Peyer's patch (tissue), 4 donors: Measurements from ENCODE around the gene RPL38.

Experiments
- POLR2A ChIP-seq, 2 donors: fragments of 450-650 bp; IDR thresholded peaks; one replicate each; pipeline ENCODE4 v1.5.1; 2017; ENCODE audit warnings: antibody characterized with exemption in 2 of 2, mild to moderate bottlenecking in 2 of 2, moderate library complexity in 2 of 2
- TF ChIP-seq, protein P1 (sequence below), 6 experiments: fragments of 450-650 bp in 4 of 6; fragments of 200-600 bp in 2 of 6; sonication (generic) in 1 of 6; IDR thresholded peaks; one replicate each; pipeline ENCODE4 v1.5.1; 2017 to 2019; ENCODE audit warnings: antibody characterized with exemption in 6 of 6, mild to moderate bottlenecking in 3 of 6, moderate library complexity in 1 of 6

GRCh38 chr17:74237321-74237720, 33.8 kb downstream of the RPL38 start:
- TF ChIP-seq, protein P1, sequence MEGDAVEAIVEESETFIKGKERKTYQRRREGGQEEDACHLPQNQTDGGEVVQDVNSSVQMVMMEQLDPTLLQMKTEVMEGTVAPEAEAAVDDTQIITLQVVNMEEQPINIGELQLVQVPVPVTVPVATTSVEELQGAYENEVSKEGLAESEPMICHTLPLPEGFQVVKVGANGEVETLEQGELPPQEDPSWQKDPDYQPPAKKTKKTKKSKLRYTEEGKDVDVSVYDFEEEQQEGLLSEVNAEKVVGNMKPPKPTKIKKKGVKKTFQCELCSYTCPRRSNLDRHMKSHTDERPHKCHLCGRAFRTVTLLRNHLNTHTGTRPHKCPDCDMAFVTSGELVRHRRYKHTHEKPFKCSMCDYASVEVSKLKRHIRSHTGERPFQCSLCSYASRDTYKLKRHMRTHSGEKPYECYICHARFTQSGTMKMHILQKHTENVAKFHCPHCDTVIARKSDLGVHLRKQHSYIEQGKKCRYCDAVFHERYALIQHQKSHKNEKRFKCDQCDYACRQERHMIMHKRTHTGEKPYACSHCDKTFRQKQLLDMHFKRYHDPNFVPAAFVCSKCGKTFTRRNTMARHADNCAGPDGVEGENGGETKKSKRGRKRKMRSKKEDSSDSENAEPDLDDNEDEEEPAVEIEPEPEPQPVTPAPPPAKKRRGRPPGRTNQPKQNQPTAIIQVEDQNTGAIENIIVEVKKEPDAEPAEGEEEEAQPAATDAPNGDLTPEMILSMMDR (IDR thresholded peaks at IDR 0.05): no peak
- TF ChIP-seq POLR2A (IDR thresholded peaks at IDR 0.05): no peak
